OCI-LY7 (cell line): Measurements from ENCODE around the gene ZXDC. TPM values are rescaled to one million over a fixed set of nuclear protein-coding genes. Genes with fewer than 3 reads are reported as not detected.

ENCODE experiments used
- BruUV-seq: library from RNA; stranded (reverse); fragments of 400-500 nt; replicated peaks from 2 replicates; lab custom pipeline; 2021; lab: Mats Ljungman, UMichigan
- CTCF ChIA-PET: fragments of 300-600 bp; sonication (Branson Sonifier 250); formaldehyde crosslinking; loops from one replicate; lab custom pipeline; 2022; ENCODE audit warnings: antibody characterized with exemption; ENCODE audit not compliant: unreplicated experiment; lab: Charles Lee
- POLR2A ChIA-PET: fragments of 300-600 bp; sonication (Branson Sonifier 250); formaldehyde crosslinking; loops from one replicate; lab custom pipeline; 2022; ENCODE audit warnings: antibody characterized with exemption; lab: Charles Lee
- DNase-seq: peaks from one replicate; pipeline ENCODE4 v3.0.0-alpha.2; 2015; ENCODE audit warnings: low spot score
- H2AFZ ChIP-seq: fragments of 200-600 bp; sonication (generic), shearing (Covaris generic); 2 replicates; pipeline ENCODE4 v1.6.1; 2014; ENCODE audit warnings: mild to moderate bottlenecking, antibody characterized with exemption, low read length, moderate library complexity
- H3K27ac ChIP-seq: fragments of 200-600 bp; sonication (generic); 2 replicates; pipeline ENCODE4 v1.5.1; 2014; ENCODE audit warnings: mixed run types, low read depth, mild to moderate bottlenecking, moderate library complexity, low read length, inconsistent platforms; ENCODE audit not compliant: poor library complexity, severe bottlenecking
- H3K36me3 ChIP-seq: fragments of 200-600 bp; sonication (generic); 2 replicates; pipeline ENCODE4 v1.6.1; 2014; ENCODE audit warnings: mild to moderate bottlenecking, antibody characterized with exemption, low read length, moderate library complexity, mixed read lengths; ENCODE audit not compliant: insufficient read depth
- H3K4me1 ChIP-seq: fragments of 200-600 bp; sonication (generic); 2 replicates; pipeline ENCODE4 v1.5.1; 2014; ENCODE audit warnings: mild to moderate bottlenecking, low read length; ENCODE audit not compliant: insufficient read depth, poor library complexity, severe bottlenecking
- H3K4me2 ChIP-seq: fragments of 200-600 bp; sonication (generic); 2 replicates; pipeline ENCODE4 v1.6.1; 2014; ENCODE audit warnings: mild to moderate bottlenecking, low read length
- H3K4me3 ChIP-seq: fragments of 200-600 bp; sonication (generic); 2 replicates; pipeline ENCODE4 v1.5.1; 2014; ENCODE audit warnings: mild to moderate bottlenecking, low read depth, low read length; ENCODE audit not compliant: poor library complexity, severe bottlenecking
- H3K79me2 ChIP-seq: fragments of 200-600 bp; sonication (generic); 2 replicates; pipeline ENCODE4 v1.6.1; 2016; ENCODE audit warnings: low read depth, mild to moderate bottlenecking, low read length, moderate library complexity, mixed read lengths; ENCODE audit not compliant: insufficient read depth
- H3K9me2 ChIP-seq: fragments of 200-600 bp; sonication (generic); 2 replicates; pipeline ENCODE4 v1.6.1; 2016; ENCODE audit warnings: mild to moderate bottlenecking, low read length, mixed read lengths; ENCODE audit not compliant: insufficient read depth
- H3K9me3 ChIP-seq: fragments of 200-600 bp; sonication (generic); 2 replicates; pipeline ENCODE4 v1.6.1; 2014; ENCODE audit warnings: mild to moderate bottlenecking, mixed run types, low read length, mixed read lengths
- H4K20me1 ChIP-seq: fragments of 200-600 bp; sonication (generic); 2 replicates; pipeline ENCODE4 v1.6.1; 2014; ENCODE audit warnings: mild to moderate bottlenecking, antibody characterized with exemption, low read length, moderate library complexity, mixed read lengths; ENCODE audit not compliant: insufficient read depth
- CTCF ChIP-seq: fragments of 200-600 bp; sonication (generic); conservative IDR thresholded peaks from 2 replicates; pipeline ENCODE4 v1.5.1; 2014; ENCODE audit warnings: mild to moderate bottlenecking, antibody characterized with exemption, low read length, moderate library complexity, mixed read lengths
- EZH2phosphoT487 ChIP-seq: fragments of 200-600 bp; sonication (generic); IDR thresholded peaks from 2 replicates; pipeline ENCODE4 v1.6.1; 2018; ENCODE audit warnings: low read depth, borderline replicate concordance, mild to moderate bottlenecking, mixed run types, antibody characterized with exemption, low read length, moderate library complexity, mixed read lengths
- intact Hi-C: fragments of 100-400 bp; cut with micrococcal nuclease; formaldehyde crosslinking; loops from one replicate; pipeline ENCODE4 v1.10.0; 2022; ENCODE audit not compliant: unreplicated experiment
- total RNA-seq, 2 experiments: library from RNA; depleted of rRNA in 1 of 2; stranded (reverse); fragments of >200 nt in 1 of 2; shearing (Covaris generic) in 1 of 2; gene quantifications; 2 replicates each; pipeline ENCODE4 v1.2.3, GENCODE V29; 2014 to 2022

ZXDC gene
- total RNA-seq, 2 experiments from 2014 or later, result 32.2 to 34.9 TPM

GRCh38 chr3:126451511-126451910 is 24.2 kb downstream of the ZXDC start:
- H3K4me2 ChIP-seq, result no peak overlapping the region
- intact Hi-C loops, result no loop called here
- H3K9me3 ChIP-seq, result no peaks in the 10 kb centered on the region
- no TSS peak for BruUV-seq
- no peak for DNase-seq
- no peak overlapping the region for H3K4me3 ChIP-seq
- H4K20me1 ChIP-seq, result peaks cover 8% of the 10 kb centered on the region; the same call in 1 of the 2 replicates
- H3K36me3 ChIP-seq, result peaks cover 54% of the 10 kb centered on the region
- H3K79me2 ChIP-seq, result no peaks in the 10 kb centered on the region
- POLR2A ChIA-PET, result interaction anchor here (0.6 to 1.0 kb wide), 2 partner anchors 13 to 44 kb away, joined by 3 read pairs; no protein-coding TSS in a partner anchor
- TF ChIP-seq CTCF (no peak), EZH2phosphoT487 (no peak)
- H3K9me2 ChIP-seq, result no peaks in the 10 kb centered on the region
- no peaks in the 10 kb centered on the region for H3K4me1 ChIP-seq
- H2AFZ ChIP-seq, result no peak overlapping the region
- no peak overlapping the region for H3K27ac ChIP-seq
- CTCF ChIA-PET, result interaction anchor here (0.6 kb wide), 1 partner anchor 446 kb away, joined by 3 read pairs; no protein-coding TSS in a partner anchor

GRCh38 chr3:126450744-126451143 is 24.9 kb downstream of the ZXDC start:
- DNase-seq, result no peak
- BruUV-seq, result no TSS peak
- Histone ChIP-seq H3K9me3 (no peaks in the 10 kb centered on the region), H3K9me2 (no peaks in the 10 kb centered on the region), H3K4me2 (no peak overlapping the region), H3K36me3 (peaks cover 47% of the 10 kb centered on the region; the same call in 1 of the 2 replicates), H3K4me3 (no peak overlapping the region), H3K79me2 (no peaks in the 10 kb centered on the region), H4K20me1 (peaks cover 8% of the 10 kb centered on the region; the same call in 1 of the 2 replicates), H3K4me1 (no peaks in the 10 kb centered on the region), H3K27ac (no peak overlapping the region), H2AFZ (no peak overlapping the region)
- ChIA-PET CTCF (interaction anchor here (0.6 kb wide), 1 partner anchor 447 kb away, joined by 3 read pairs; no protein-coding TSS in a partner anchor), POLR2A (interaction anchor here (1.0 kb wide), 1 partner anchor 12 kb away, joined by 3 read pairs; no protein-coding TSS in a partner anchor)
- no peak for TF ChIP-seq EZH2phosphoT487
- TF ChIP-seq CTCF, result no peak
- intact Hi-C loops, result no loop called here

- no peaks in the 10 kb centered on the region for H3K9me2 ChIP-seq
- peaks cover 8% of the 10 kb centered on the region; the same call in 1 of the 2 replicates for H4K20me1 ChIP-seq
- no peaks in the 10 kb centered on the region for H3K9me3 ChIP-seq
- no peak for TF ChIP-seq EZH2phosphoT487
- TF ChIP-seq CTCF, result no peak
- H3K27ac ChIP-seq, result no peak overlapping the region
- intact Hi-C loops, result no loop called here
- no peak overlapping the region for H3K4me3 ChIP-seq
- ChIA-PET POLR2A (no interaction called here), CTCF (no interaction called here)
- H2AFZ ChIP-seq, result no peak overlapping the region
- no TSS peak for BruUV-seq
- H3K4me2 ChIP-seq, result no peak overlapping the region
- H3K79me2 ChIP-seq, result no peaks in the 10 kb centered on the region
- H3K4me1 ChIP-seq, result no peaks in the 10 kb centered on the region
- no peak for DNase-seq
- peaks cover 43% of the 10 kb centered on the region; the same call in 1 of the 2 replicates for H3K36me3 ChIP-seq
Measured at GRCh38 chr3:126450219-126450618, 25.5 kb downstream of the ZXDC start.
